NCI-H446 (cell line): ENCODE results near the gene PSMA5.
"Not testable (repeated sequence)": the region's sequence is repeated elsewhere in the genome, so short reads cannot be mapped to it uniquely, and the experiment has no call there.

ENCODE experiments used
- DNase-seq, 2 experiments: peaks; one replicate each; lab custom pipeline; 2025; lab: John Stamatoyannopoulos, UW

Gene PSMA5

GRCh38 chr1:109432336-109432735 lies 6.1 kb upstream of the PSMA5 start:
- peak in 1 of 2 experiments; percentile 21 for DNase-seq

- no peak for DNase-seq
These were observed 871 bp upstream of the PSMA5 start for GRCh38 chr1:109427171-109427467.

- DNase-seq = no peak
These were observed 612 bp downstream of the PSMA5 start for GRCh38 chr1:109425391-109426280.

- DNase-seq = no peak
These were observed 2.8 kb downstream of the PSMA5 start for GRCh38 chr1:109423498-109423897.

GRCh38 chr1:109412551-109412950 lies 13.7 kb downstream of the PSMA5 start:
- no peak for DNase-seq

GRCh38 chr1:109404838-109405237 lies 21.4 kb downstream of the PSMA5 start:
- DNase-seq = no peak

GRCh38 chr1:109402025-109402424 lies 24.2 kb downstream of the PSMA5 start:
- no peak for DNase-seq

- no peak for DNase-seq
These were observed 26.1 kb downstream of the PSMA5 start for GRCh38 chr1:109400035-109400655.

- DNase-seq = peak; percentile 74 to 83
These were observed 26.8 kb downstream of the PSMA5 start for GRCh38 chr1:109399326-109399957.

- DNase-seq = no peak
These were observed 27.7 kb downstream of the PSMA5 start for GRCh38 chr1:109398343-109399225.

- peak; percentile 93 to 97 for DNase-seq
These were observed 28.5 kb downstream of the PSMA5 start, which contains the start of gene SORT1 for GRCh38 chr1:109397581-109398342. Gene SORT1 (minus strand): TSS chr1:109397918. CDS start chr1:109397892, 26 bp downstream.

GRCh38 chr1:109396871-109397580 lies 29.2 kb downstream of the PSMA5 start:
- peak in 1 of 2 experiments; percentile 30 for DNase-seq

GRCh38 chr1:109396513-109396839 lies 29.8 kb downstream of the PSMA5 start:
- DNase-seq = no peak

GRCh38 chr1:109395602-109396512 lies 30.4 kb downstream of the PSMA5 start:
- no peak for DNase-seq

GRCh38 chr1:109395282-109395599 lies 31.0 kb downstream of the PSMA5 start:
- DNase-seq = not testable (repeated sequence)

GRCh38 chr1:109394591-109395281 lies 31.5 kb downstream of the PSMA5 start:
- no peak for DNase-seq

GRCh38 chr1:109393617-109394233 lies 32.5 kb downstream of the PSMA5 start:
- no peak for DNase-seq

GRCh38 chr1:109392788-109393616 lies 33.2 kb downstream of the PSMA5 start:
- peak; percentile 47 to 69 for DNase-seq
